CD8-positive, alpha-beta memory T cell (primary cell): ENCODE results near the gene KIF16B. TPM values are rescaled to one million over a fixed set of nuclear protein-coding genes. Genes with fewer than 3 reads are reported as not detected.

Source experiments
- CTCF ChIA-PET: fragments of 350-600 bp; sonication (Branson Sonifier 250); formaldehyde crosslinking; loops from one replicate; lab custom pipeline; 2021; ENCODE audit warnings: antibody characterized with exemption; lab: Charles Lee
- POLR2A ChIA-PET: fragments of 350-600 bp; sonication (Branson Sonifier 250); formaldehyde crosslinking; loops from one replicate; lab custom pipeline; 2021; ENCODE audit warnings: antibody characterized with exemption; lab: Charles Lee
- DNase-seq, 5 donors: peaks; one replicate each; pipeline versions ENCODE4 v3.0.0 to v3.0.0-alpha.2; 2020 to 2022; ENCODE audit warnings: mixed read lengths in 1 of 5
- H3K27ac ChIP-seq: one replicate; pipeline ENCODE4 v1.7.0; 2013; ENCODE audit warnings: low read depth, mild to moderate bottlenecking, low read length, moderate library complexity
- H3K27me3 ChIP-seq: 2 replicates; pipeline ENCODE4 v1.7.0; 2013; ENCODE audit warnings: low read length, mild to moderate bottlenecking; ENCODE audit not compliant: insufficient read depth, poor library complexity, severe bottlenecking
- H3K36me3 ChIP-seq: 2 replicates; pipeline ENCODE4 v1.7.0; 2013; ENCODE audit warnings: mild to moderate bottlenecking, low read length, moderate library complexity; ENCODE audit not compliant: insufficient read depth
- H3K4me1 ChIP-seq: 2 replicates; pipeline ENCODE4 v1.7.0; 2013; ENCODE audit warnings: mild to moderate bottlenecking, low read length, moderate library complexity; ENCODE audit not compliant: insufficient read depth
- H3K4me3 ChIP-seq: 2 replicates; pipeline ENCODE4 v1.7.0; 2013; ENCODE audit warnings: mild to moderate bottlenecking, low read length
- H3K9me3 ChIP-seq: 2 replicates; pipeline ENCODE4 v1.7.0; 2013; ENCODE audit warnings: mild to moderate bottlenecking, low read length
- H3K27ac Mint-ChIP-seq, 8 donors: one replicate each; pipeline ENCODE4 v1.8.0; 2020 to 2021; ENCODE audit warnings: mixed read lengths in 8 of 8, mild to moderate bottlenecking in 6 of 8, inconsistent platforms in 3 of 8, moderate library complexity in 3 of 8
- H3K27me3 Mint-ChIP-seq, 2 donors: one replicate each; pipeline ENCODE4 v1.8.0; 2020 to 2021; ENCODE audit warnings: mixed read lengths in 2 of 2, mild to moderate bottlenecking in 1 of 2, moderate library complexity in 1 of 2
- H3K36me3 Mint-ChIP-seq, 3 donors: one replicate each; pipeline ENCODE4 v1.8.0; 2020 to 2021; ENCODE audit warnings: mixed read lengths in 3 of 3, inconsistent platforms in 1 of 3, mild to moderate bottlenecking in 1 of 3
- H3K4me1 Mint-ChIP-seq, 3 donors: one replicate each; pipeline ENCODE4 v1.8.0; 2020 to 2021; ENCODE audit warnings: mixed read lengths in 3 of 3, inconsistent platforms in 1 of 3, mild to moderate bottlenecking in 1 of 3
- H3K4me3 Mint-ChIP-seq, 7 donors: one replicate each; pipeline ENCODE4 v1.8.0; 2020 to 2021; ENCODE audit warnings: mixed read lengths in 7 of 7, mild to moderate bottlenecking in 6 of 7, moderate library complexity in 4 of 7, inconsistent platforms in 2 of 7
- H3K9me3 Mint-ChIP-seq, 5 donors: one replicate each; pipeline ENCODE4 v1.8.0; 2020 to 2022; ENCODE audit warnings: mixed read lengths in 5 of 5, mild to moderate bottlenecking in 3 of 5, moderate library complexity in 2 of 5, inconsistent platforms in 1 of 5
- polyA plus RNA-seq: library from polyadenylated mRNA; unstranded; fragments of 300-500 nt; fragmentation: Illumina TruSeq; gene quantifications from one replicate; pipeline ENCODE4 v1.2.3, GENCODE V29; 2021
- total RNA-seq, 2 experiments: library from RNA; stranded (reverse); gene quantifications; one replicate each; pipeline ENCODE4 v1.2.3, GENCODE V29; 2021

KIF16B gene
- total and polyA plus RNA-seq, 3 experiments from 2014 or later: 3.2 to 6.0 (median 3.4) TPM

- DNase-seq: no peak
- Histone ChIP-seq H3K9me3 (no peaks in the 10 kb centered on the region), H3K27me3 (no peaks in the 10 kb centered on the region), H3K27ac (no peak overlapping the region), H3K4me3 (no peak overlapping the region), H3K36me3 (no peaks in the 10 kb centered on the region), H3K4me1 (no peaks in the 10 kb centered on the region)
- no peak overlapping the region for H3K27ac Mint-ChIP-seq
- H3K27me3 Mint-ChIP-seq: no peaks in the 10 kb centered on the region
- H3K4me3 Mint-ChIP-seq: no peak overlapping the region
- H3K36me3 Mint-ChIP-seq: peaks cover 7 to 22% (median 19%) of the 10 kb centered on the region in 3 donors
- H3K9me3 Mint-ChIP-seq: peaks cover 0 to 3% (median 0%) of the 10 kb centered on the region in 5 donors
- CTCF ChIA-PET: no interaction called here
- H3K4me1 Mint-ChIP-seq: no peaks in the 10 kb centered on the region
- POLR2A ChIA-PET: no interaction called here
Observed at GRCh38 chr20:16393297-16393696, 180.0 kb downstream of the KIF16B start.

- POLR2A ChIA-PET: no interaction called here
- Histone ChIP-seq H3K4me1 (no peaks in the 10 kb centered on the region), H3K27ac (no peak overlapping the region), H3K9me3 (no peaks in the 10 kb centered on the region), H3K36me3 (no peaks in the 10 kb centered on the region), H3K27me3 (no peaks in the 10 kb centered on the region), H3K4me3 (no peak overlapping the region)
- Mint-ChIP-seq H3K9me3 (peaks cover 0 to 3% (median 0%) of the 10 kb centered on the region in 5 donors), H3K4me1 (no peaks in the 10 kb centered on the region), H3K4me3 (no peak overlapping the region), H3K27me3 (no peaks in the 10 kb centered on the region), H3K27ac (no peak overlapping the region), H3K36me3 (peaks cover 7 to 22% (median 18%) of the 10 kb centered on the region in 3 donors)
- no peak for DNase-seq
- CTCF ChIA-PET: no interaction called here
Observed at GRCh38 chr20:16392346-16392745, 180.9 kb downstream of the KIF16B start.

GRCh38 chr20:16390991-16391390, 182.3 kb downstream of the KIF16B start:
- Histone ChIP-seq H3K36me3 (no peaks in the 10 kb centered on the region), H3K9me3 (no peaks in the 10 kb centered on the region), H3K4me1 (no peaks in the 10 kb centered on the region), H3K4me3 (no peak overlapping the region), H3K27me3 (no peaks in the 10 kb centered on the region), H3K27ac (no peak overlapping the region)
- H3K4me1 Mint-ChIP-seq: no peaks in the 10 kb centered on the region
- peaks cover 7 to 22% (median 18%) of the 10 kb centered on the region in 3 donors for H3K36me3 Mint-ChIP-seq
- H3K27ac Mint-ChIP-seq: no peak overlapping the region
- H3K4me3 Mint-ChIP-seq: no peak overlapping the region
- CTCF ChIA-PET: no interaction called here
- H3K27me3 Mint-ChIP-seq: no peaks in the 10 kb centered on the region
- DNase-seq: no peak
- POLR2A ChIA-PET: no interaction called here
- peaks cover 0 to 3% (median 0%) of the 10 kb centered on the region in 5 donors for H3K9me3 Mint-ChIP-seq

GRCh38 chr20:16388731-16389130, 184.5 kb downstream of the KIF16B start:
- Mint-ChIP-seq H3K4me3 (no peak overlapping the region), H3K4me1 (no peaks in the 10 kb centered on the region), H3K36me3 (peaks cover 12 to 29% (median 24%) of the 10 kb centered on the region in 3 donors), H3K9me3 (peaks cover 0 to 3% (median 0%) of the 10 kb centered on the region in 5 donors), H3K27ac (no peak overlapping the region), H3K27me3 (no peaks in the 10 kb centered on the region)
- ChIA-PET POLR2A (no interaction called here), CTCF (no interaction called here)
- Histone ChIP-seq H3K4me3 (no peak overlapping the region), H3K27me3 (no peaks in the 10 kb centered on the region), H3K9me3 (no peaks in the 10 kb centered on the region), H3K4me1 (no peaks in the 10 kb centered on the region), H3K36me3 (no peaks in the 10 kb centered on the region), H3K27ac (no peak overlapping the region)
- DNase-seq: no peak

GRCh38 chr20:16387666-16388065, 185.6 kb downstream of the KIF16B start:
- H3K9me3 Mint-ChIP-seq: peaks cover 0 to 3% (median 0%) of the 10 kb centered on the region in 5 donors
- DNase-seq: no peak
- H3K36me3 ChIP-seq: no peaks in the 10 kb centered on the region
- no peak overlapping the region for H3K27ac ChIP-seq
- no peaks in the 10 kb centered on the region for H3K4me1 ChIP-seq
- peaks cover 12 to 23% (median 18%) of the 10 kb centered on the region in 3 donors for H3K36me3 Mint-ChIP-seq
- POLR2A ChIA-PET: no interaction called here
- H3K27me3 Mint-ChIP-seq: no peaks in the 10 kb centered on the region
- CTCF ChIA-PET: no interaction called here
- H3K4me1 Mint-ChIP-seq: no peaks in the 10 kb centered on the region
- H3K27ac Mint-ChIP-seq: no peak overlapping the region
- no peak overlapping the region for H3K4me3 Mint-ChIP-seq
- H3K9me3 ChIP-seq: no peaks in the 10 kb centered on the region
- H3K4me3 ChIP-seq: no peak overlapping the region
- no peaks in the 10 kb centered on the region for H3K27me3 ChIP-seq

- Mint-ChIP-seq H3K27me3 (no peaks in the 10 kb centered on the region), H3K4me3 (no peak overlapping the region), H3K4me1 (no peaks in the 10 kb centered on the region), H3K9me3 (peaks cover 0 to 2% (median 0%) of the 10 kb centered on the region in 5 donors), H3K27ac (no peak overlapping the region), H3K36me3 (peaks cover 7 to 18% (median 13%) of the 10 kb centered on the region in 3 donors)
- ChIA-PET POLR2A (no interaction called here), CTCF (no interaction called here)
- Histone ChIP-seq H3K27me3 (no peaks in the 10 kb centered on the region), H3K36me3 (no peaks in the 10 kb centered on the region), H3K9me3 (no peaks in the 10 kb centered on the region), H3K4me3 (no peak overlapping the region), H3K27ac (no peak overlapping the region), H3K4me1 (no peaks in the 10 kb centered on the region)
- no peak for DNase-seq
Observed at GRCh38 chr20:16385891-16386290, 187.4 kb downstream of the KIF16B start.

- ChIA-PET CTCF (no interaction called here), POLR2A (no interaction called here)
- no peaks in the 10 kb centered on the region for H3K36me3 ChIP-seq
- Mint-ChIP-seq H3K36me3 (peaks cover 7 to 14% (median 8%) of the 10 kb centered on the region in 3 donors), H3K4me3 (no peak overlapping the region), H3K4me1 (no peaks in the 10 kb centered on the region), H3K9me3 (peaks cover 0 to 2% (median 0%) of the 10 kb centered on the region in 5 donors), H3K27me3 (no peaks in the 10 kb centered on the region), H3K27ac (no peak overlapping the region)
- H3K4me3 ChIP-seq: no peak overlapping the region
- H3K4me1 ChIP-seq: no peaks in the 10 kb centered on the region
- no peaks in the 10 kb centered on the region for H3K27me3 ChIP-seq
- H3K27ac ChIP-seq: no peak overlapping the region
- no peak for DNase-seq
- no peaks in the 10 kb centered on the region for H3K9me3 ChIP-seq
Observed at GRCh38 chr20:16385462-16385861, 187.8 kb downstream of the KIF16B start.

- Mint-ChIP-seq H3K4me1 (no peaks in the 10 kb centered on the region), H3K27me3 (no peaks in the 10 kb centered on the region), H3K36me3 (peaks cover 16 to 30% (median 28%) of the 10 kb centered on the region in 3 donors), H3K4me3 (no peak overlapping the region), H3K27ac (no peak overlapping the region), H3K9me3 (peaks cover 0 to 6% (median 0%) of the 10 kb centered on the region in 5 donors)
- no peak overlapping the region for H3K4me3 ChIP-seq
- no peaks in the 10 kb centered on the region for H3K4me1 ChIP-seq
- POLR2A ChIA-PET: no interaction called here
- CTCF ChIA-PET: no interaction called here
- DNase-seq: no peak
- H3K27ac ChIP-seq: no peak overlapping the region
- no peaks in the 10 kb centered on the region for H3K36me3 ChIP-seq
- no peaks in the 10 kb centered on the region for H3K9me3 ChIP-seq
- no peaks in the 10 kb centered on the region for H3K27me3 ChIP-seq
Observed at GRCh38 chr20:16381444-16381843, 191.8 kb downstream of the KIF16B start.
